WI38 (cell line): ENCODE measurements around the gene WNT1.
A peak's percentile ranks its signal among the peaks of the same experiment; 100 is the strongest.

Source experiments
- H3K4me3 ChIP-seq: 2 replicates; pipeline ENCODE4 v1.5.1; 2011; ENCODE audit warnings: low read depth, mild to moderate bottlenecking, control low read depth, low read length
- CTCF ChIP-seq: IDR thresholded peaks from 2 replicates; pipeline ENCODE4 v1.5.1; 2012; ENCODE audit warnings: low read depth, mild to moderate bottlenecking, control low read depth, low read length

The WNT1 gene

GRCh38 chr12:48998497-48999353, 20.6 kb downstream of the WNT1 start:
- peak overlapping the region; percentile 39 for H3K4me3 ChIP-seq
- TF ChIP-seq CTCF, result no peak

- peak within 1 kb of the TSS; percentile 41 for H3K4me3 ChIP-seq
- TF ChIP-seq CTCF, result no peak
Observed at GRCh38 chr12:48999371-49000131, 21.4 kb downstream of the WNT1 start, which contains the start of gene DDN. Gene DDN (minus strand): TSS chr12:48999375. CDS start chr12:48999287, 88 bp downstream.

GRCh38 chr12:49000346-49000745, 22.2 kb downstream of the WNT1 start:
- TF ChIP-seq CTCF, result no peak
- no peak overlapping the region for H3K4me3 ChIP-seq

GRCh38 chr12:49008943-49009342, 30.8 kb downstream of the WNT1 start:
- H3K4me3 ChIP-seq, result no peak overlapping the region
- no peak for TF ChIP-seq CTCF

GRCh38 chr12:49010092-49010668, 32.1 kb downstream of the WNT1 start:
- no peak for TF ChIP-seq CTCF
- H3K4me3 ChIP-seq, result no peak overlapping the region

GRCh38 chr12:49012739-49013138, 34.6 kb downstream of the WNT1 start:
- TF ChIP-seq CTCF, result no peak
- H3K4me3 ChIP-seq, result no peak overlapping the region
